ENCODE results near the gene FBXW11.

The FBXW11 gene

GRCh38 chr5:171841984-171842776 is 164.3 kb downstream of the FBXW11 start:
- DNase-seq (ENCODE audit: low spot score), result no peak

GRCh38 chr5:171840711-171841522 is 165.5 kb downstream of the FBXW11 start:
- no peak for DNase-seq (ENCODE audit: low spot score)

GRCh38 chr5:171840066-171840465 is 166.4 kb downstream of the FBXW11 start:
- DNase-seq (ENCODE audit: low spot score), result no peak

GRCh38 chr5:171839112-171839511 is 167.3 kb downstream of the FBXW11 start:
- no peak for DNase-seq (ENCODE audit: low spot score)

GRCh38 chr5:171838066-171838465 is 168.4 kb downstream of the FBXW11 start:
- no peak for DNase-seq (ENCODE audit: low spot score)

- no peak for DNase-seq (ENCODE audit: low spot score)
Observed at GRCh38 chr5:171837522-171837921, 168.9 kb downstream of the FBXW11 start.

GRCh38 chr5:171835066-171835465 is 171.4 kb downstream of the FBXW11 start:
- no peak for DNase-seq (ENCODE audit: low spot score)

GRCh38 chr5:171834461-171834860 is 172.0 kb downstream of the FBXW11 start:
- no peak for DNase-seq (ENCODE audit: low spot score)

GRCh38 chr5:171832775-171833174 is 173.7 kb downstream of the FBXW11 start:
- DNase-seq (ENCODE audit: low spot score), result no peak

- no peak for DNase-seq (ENCODE audit: low spot score)
Observed at GRCh38 chr5:171830686-171831085, 175.8 kb downstream of the FBXW11 start.

- DNase-seq (ENCODE audit: low spot score), result no peak
Observed at GRCh38 chr5:171827162-171827561, 179.3 kb downstream of the FBXW11 start.

GRCh38 chr5:171826132-171826531 is 180.3 kb downstream of the FBXW11 start:
- no peak for DNase-seq (ENCODE audit: low spot score)

- no peak for DNase-seq (ENCODE audit: low spot score)
Observed at GRCh38 chr5:171825051-171825450, 181.4 kb downstream of the FBXW11 start.

- no peak for DNase-seq (ENCODE audit: low spot score)
Observed at GRCh38 chr5:171823269-171823668, 183.2 kb downstream of the FBXW11 start.

- no peak for DNase-seq (ENCODE audit: low spot score)
Observed at GRCh38 chr5:171821286-171821685, 185.2 kb downstream of the FBXW11 start.

- no peak for DNase-seq (ENCODE audit: low spot score)
Observed at GRCh38 chr5:171820561-171820960, 185.9 kb downstream of the FBXW11 start.

- no peak for DNase-seq (ENCODE audit: low spot score)
Observed at GRCh38 chr5:171816666-171817065, 189.8 kb downstream of the FBXW11 start.

- DNase-seq (ENCODE audit: low spot score), result no peak
Observed at GRCh38 chr5:171813813-171814490, 192.5 kb downstream of the FBXW11 start.

GRCh38 chr5:171813270-171813669 is 193.2 kb downstream of the FBXW11 start:
- DNase-seq (ENCODE audit: low spot score), result no peak

Measured in activated CD4-positive, alpha-beta T cell treated with anti-CD3 and anti-CD28 coated beads, Interleukin-2, Interleukin-4, amounts not matched to agents 100 ng/mL and 50 ng/mL, durations not matched to agents 16 hours and 8 hours (primary cell).